HepG2 (cell line): Measurements from ENCODE around the gene MBTPS1. TPM values are rescaled to one million over a fixed set of nuclear protein-coding genes. Genes with fewer than 3 reads are reported as not detected.

Experiments
- ATAC-seq: fragments of 200-7000 bp; cut with Tn5 transposase; 3 replicates; pipeline ENCODE4 v1.9.1; 2020; ENCODE audit warnings: mild to moderate bottlenecking, moderate library complexity
- BruUV-seq: library from RNA; stranded (reverse); fragments of 400-500 nt; replicated peaks from 2 replicates; lab custom pipeline; 2021; lab: Mats Ljungman, UMichigan
- CTCF ChIA-PET: fragments of 300-600 bp; formaldehyde crosslinking; extraction: SDS; loops from one replicate; lab custom pipeline; 2021; ENCODE audit warnings: low total read pairs, inconsistent platforms, low intra/inter-chr PET ratio; lab: Yijun Ruan, JAX
- POLR2A ChIA-PET: fragments of 350-600 bp; sonication (Branson Sonifier 250); formaldehyde crosslinking; loops from one replicate; lab custom pipeline; 2020; ENCODE audit warnings: antibody characterized with exemption, inconsistent platforms; lab: Yijun Ruan, JAX
- DNase-seq: peaks from one replicate; pipeline ENCODE4 v3.0.0-alpha.2; 2015; ENCODE audit warnings: low spot score
- FAIRE-seq: peaks from 3 replicates; lab custom pipeline; 2011; peaks lifted over from hg19 to GRCh38; lab: Jason Lieb, UNC
- H2AFZ ChIP-seq: one replicate; pipeline ENCODE4 v1.6.1; 2011; ENCODE audit warnings: low read length, inconsistent platforms
- H3K27ac ChIP-seq: fragments of 300-600 bp; 3 replicates; pipeline ENCODE4 v1.8.0; 2011; ENCODE audit warnings: mixed run types, mild to moderate bottlenecking, mixed read lengths, low read length, inconsistent platforms; ENCODE audit not compliant: insufficient read depth; ENCODE audit errors: extremely low read length
- H3K27me3 ChIP-seq, 2 experiments: fragments of 200-600 bp in 1 of 2; 2 replicates in 1 of 2; 3 replicates in 1 of 2; pipeline versions ENCODE4 v1.6.0 to v1.8.0; 2011; ENCODE audit warnings: low read length in 2 of 2, mild to moderate bottlenecking in 2 of 2, moderate library complexity in 2 of 2, inconsistent platforms in 1 of 2; ENCODE audit not compliant: insufficient read depth in 2 of 2, control insufficient read depth in 1 of 2
- H3K36me3 ChIP-seq, 2 experiments: fragments of 200-600 bp in 1 of 2; replicated peaks in 1 of 2; 2 replicates in 1 of 2; 3 replicates in 1 of 2; pipeline versions ENCODE4 v1.5.1 to v1.8.0; 2011; ENCODE audit warnings: low read length in 2 of 2, inconsistent platforms in 1 of 2; ENCODE audit not compliant: insufficient read depth in 2 of 2, control insufficient read depth in 1 of 2
- H3K4me1 ChIP-seq: 2 replicates; pipeline ENCODE4 v1.5.1; 2012; ENCODE audit warnings: low read length, inconsistent platforms; ENCODE audit not compliant: insufficient read depth
- H3K4me2 ChIP-seq: 2 replicates; pipeline ENCODE4 v1.6.0; 2011; ENCODE audit warnings: low read depth, low read length, inconsistent platforms
- H3K4me3 ChIP-seq, 3 experiments: fragments of 200-600 bp in 1 of 3; sonication (generic), shearing (Covaris generic) in 1 of 3; replicated peaks in 1 of 3; 2 replicates each; pipeline ENCODE4 v1.5.1; 2011 to 2016; ENCODE audit warnings: low read length in 3 of 3, inconsistent platforms in 2 of 3, low read depth in 2 of 3, mild to moderate bottlenecking in 2 of 3, control low read depth in 1 of 3, mixed read lengths in 1 of 3; ENCODE audit not compliant: insufficient read depth in 1 of 3
- H3K79me2 ChIP-seq: one replicate; pipeline ENCODE4 v1.6.1; 2011; ENCODE audit warnings: low read length, inconsistent platforms; ENCODE audit not compliant: insufficient read depth
- H3K9ac ChIP-seq: 2 replicates; pipeline ENCODE4 v1.6.0; 2011; ENCODE audit warnings: mild to moderate bottlenecking, low read depth, low read length, inconsistent platforms; ENCODE audit not compliant: insufficient read depth
- H3K9me3 ChIP-seq: 2 replicates; pipeline ENCODE4 v1.5.1; 2012; ENCODE audit warnings: mild to moderate bottlenecking, low read length
- H4K20me1 ChIP-seq: 2 replicates; pipeline ENCODE4 v1.6.0; 2011; ENCODE audit warnings: inconsistent platforms, mild to moderate bottlenecking, low read length, moderate library complexity; ENCODE audit not compliant: insufficient read depth
- AGO2 ChIP-seq: fragments of 200-400 bp; formaldehyde crosslinking; optimal IDR thresholded peaks from 2 replicates; pipeline ENCODE3; 2017; ENCODE audit warnings: mild to moderate bottlenecking, low read depth, low read length, moderate library complexity
- CEBPZ ChIP-seq: IDR thresholded peaks from 2 replicates; pipeline ENCODE4 v1.6.1; 2012; ENCODE audit warnings: low read length, improper control_type of control experiment
- GFI1 ChIP-seq: sonication (generic); formaldehyde crosslinking; IDR thresholded peaks from 2 replicates; pipeline ENCODE4 v1.5.0; 2020; ENCODE audit warnings: missing genetic modification reagents, mild to moderate bottlenecking, borderline replicate concordance
- IRX3 ChIP-seq: sonication (generic); formaldehyde crosslinking; IDR thresholded peaks from 2 replicates; pipeline ENCODE4 v1.8.1; 2023; ENCODE audit warnings: mild to moderate bottlenecking, low read depth, missing genetic modification reagents, borderline replicate concordance
- MTA3 ChIP-seq: sonication (generic); formaldehyde crosslinking; IDR thresholded peaks from 2 replicates; pipeline ENCODE4 v1.4.0; 2020; ENCODE audit warnings: missing genetic modification reagents
- PAF1 ChIP-seq: IDR thresholded peaks from 2 replicates; pipeline ENCODE4 v1.6.1; 2016; ENCODE audit warnings: missing genetic modification reagents, missing compliant biosample characterization
- POLR2A ChIP-seq, 2 experiments: IDR thresholded peaks; 2 replicates each; pipeline ENCODE4 v1.6.1; 2011; ENCODE audit warnings: low read depth in 2 of 2, low read length in 2 of 2, mild to moderate bottlenecking in 1 of 2, moderate library complexity in 1 of 2; ENCODE audit not compliant: insufficient read depth in 1 of 2
- RBM22 ChIP-seq: fragments of 200-400 bp; formaldehyde crosslinking; optimal IDR thresholded peaks from 2 replicates; pipeline ENCODE3; 2017; ENCODE audit warnings: mild to moderate bottlenecking, low read length, moderate library complexity
- SATB2 ChIP-seq: sonication (generic); formaldehyde crosslinking; IDR thresholded peaks from 2 replicates; pipeline ENCODE4 v1.5.0; 2020; ENCODE audit warnings: missing genetic modification reagents
- STAT6 ChIP-seq: sonication (generic); formaldehyde crosslinking; IDR thresholded peaks from 2 replicates; pipeline ENCODE4 v1.4.0; 2020; ENCODE audit warnings: missing genetic modification reagents, mild to moderate bottlenecking, borderline replicate concordance
- ZNF570 ChIP-seq: sonication (generic); formaldehyde crosslinking; IDR thresholded peaks from 2 replicates; pipeline ENCODE4 v1.4.0; 2020; ENCODE audit warnings: mild to moderate bottlenecking, missing genetic modification reagents, borderline replicate concordance
- ZNF615 ChIP-seq: sonication (generic); formaldehyde crosslinking; IDR thresholded peaks from 2 replicates; pipeline ENCODE4 v1.5.0; 2020; ENCODE audit warnings: mild to moderate bottlenecking, missing genetic modification reagents, borderline replicate concordance
- ZNF746 ChIP-seq: sonication (generic); formaldehyde crosslinking; IDR thresholded peaks from 2 replicates; pipeline ENCODE4 v1.8.0; 2022; ENCODE audit warnings: mild to moderate bottlenecking, missing genetic modification reagents
- WGBS: methylation state at CpG from one replicate; pipeline ENCODE4 v1.1.6; 2017; ENCODE audit warnings: low lambda C conversion rate; 5-methylcytosine and 5-hydroxymethylcytosine counted together
- in situ Hi-C: cut with HindIII; loops from 2 replicates; pipeline ENCODE4 v1.10.0; 2017; ENCODE audit warnings: low pct_unique_long_range_greater_than_20kb; ENCODE audit not compliant: extremely low pct_ligation_motif_present
- intact Hi-C: fragments of 100-400 bp; cut with micrococcal nuclease; formaldehyde crosslinking; loops from one replicate; pipeline ENCODE4 v1.10.0; 2022; ENCODE audit not compliant: unreplicated experiment
- polyA plus RNA-seq, 8 experiments: library from polyadenylated mRNA; depleted of rRNA in 3 of 8; stranded (reverse) in 7 of 8; unstranded in 1 of 8; fragments of >200 nt; fragmentation: Illumina TruSeq in 4 of 8; extraction: Trizol in 4 of 8; gene quantifications; 2 replicates each; pipeline versions ENCODE4 v1.2.1 to v1.2.3, GENCODE V29; 2011 to 2016; ENCODE audit warnings: low read depth in 4 of 8, missing spikeins in 1 of 8, mixed read lengths in 1 of 8; ENCODE audit not compliant: insufficient read depth in 1 of 8
- total RNA-seq, 5 experiments: library from RNA; depleted of rRNA; stranded (reverse); fragments of >200 nt; fragmentation: Illumina TruSeq; extraction: Trizol; gene quantifications; 2 replicates each; pipeline ENCODE4 v1.2.3, GENCODE V29; 2016; ENCODE audit warnings: low read depth in 1 of 5

The MBTPS1 gene
- total and polyA plus RNA-seq, 2 of the 13 experiments (the other 11 are each of a cell fraction or from before 2014, with no cell fraction given): 56.7 to 91.3 TPM

DNA sequence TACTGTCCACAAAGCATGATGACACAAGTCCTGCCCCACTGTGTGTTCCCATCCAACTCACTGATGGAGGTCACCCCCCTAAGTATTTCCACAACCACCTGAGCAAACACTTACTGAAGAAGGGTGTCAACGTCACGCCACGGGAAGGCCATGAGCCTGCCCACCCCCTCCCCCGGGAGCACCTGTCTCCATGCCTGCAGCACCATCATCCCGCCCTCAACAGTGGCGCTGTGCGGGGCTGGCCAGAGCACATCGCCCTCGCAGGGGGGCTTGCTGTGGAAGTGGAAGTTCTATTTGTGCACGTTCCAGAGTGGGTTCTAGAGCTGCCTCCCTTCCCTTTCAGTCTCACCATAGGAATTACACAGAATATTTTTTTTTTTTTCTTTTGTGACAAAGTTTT is 4.3 kb upstream of the MBTPS1 start:
- Histone ChIP-seq H2AFZ (no peak overlapping the region), H3K4me1 (peaks cover 8% of the 10 kb centered on the region), H4K20me1 (no peaks in the 10 kb centered on the region), H3K9ac (no peak overlapping the region), H3K4me3 (no peak overlapping the region), H3K9me3 (no peaks in the 10 kb centered on the region), H3K27me3 (peaks cover 0 to 3% of the 10 kb centered on the region in 2 experiments; a peak in 1 of 5 replicates), H3K36me3 (peaks cover 9 to 25% of the 10 kb centered on the region in 2 experiments), H3K79me2 (peaks cover 8% of the 10 kb centered on the region), H3K27ac (no peak overlapping the region), H3K4me2 (no peak overlapping the region)
- TF ChIP-seq AGO2 (peak; percentile 45), RBM22 (peak; percentile 33), STAT6 (CRISPR knock-in tag) (no peak)
- POLR2A ChIA-PET: interaction anchor here (6.5 kb wide), 1 partner anchor 18 kb away, joined by 142 read pairs; no protein-coding TSS in a partner anchor
- ATAC-seq: no peak
- no peak for DNase-seq
- intact Hi-C loops: no loop called here
- no peak for FAIRE-seq
- WGBS: 89% methylated on average over 10 of the region's 10 CpGs
- BruUV-seq: no TSS peak
- in situ Hi-C loops: no loop called here
- CTCF ChIA-PET: no interaction called here

DNA sequence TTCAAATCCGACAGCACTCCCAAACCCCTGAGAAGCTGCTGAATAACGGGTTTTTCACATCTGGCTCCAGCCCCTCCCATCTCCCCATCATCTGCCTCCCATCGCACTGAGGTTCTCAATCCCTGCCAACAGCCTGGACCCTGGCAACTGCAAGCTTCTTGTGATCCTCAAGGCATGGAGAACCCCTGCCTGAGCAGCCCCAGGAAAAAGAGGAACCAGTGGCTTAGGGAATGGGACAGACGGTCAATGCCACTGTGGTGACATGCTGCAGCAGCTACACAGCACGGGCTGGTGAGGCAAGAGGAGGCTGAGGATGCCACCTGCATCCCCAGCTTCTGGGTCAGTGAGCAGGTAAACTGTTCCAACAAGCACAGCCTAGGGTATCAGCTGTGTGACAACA is 3.3 kb upstream of the MBTPS1 start:
- no peaks in the 10 kb centered on the region for H3K9me3 ChIP-seq
- POLR2A ChIA-PET: interaction anchor here (6.5 kb wide), 1 partner anchor 19 kb away, joined by 142 read pairs; no protein-coding TSS in a partner anchor
- H3K27me3 ChIP-seq: peaks cover 0 to 3% of the 10 kb centered on the region in 2 experiments; a peak in 1 of 5 replicates
- H2AFZ ChIP-seq: no peak overlapping the region
- CTCF ChIA-PET: no interaction called here
- H3K9ac ChIP-seq: no peak overlapping the region
- no peak for ATAC-seq
- intact Hi-C loops (no loop called here), in situ Hi-C loops (no loop called here)
- H4K20me1 ChIP-seq: no peaks in the 10 kb centered on the region
- peaks cover 18% of the 10 kb centered on the region for H3K79me2 ChIP-seq
- DNase-seq: no peak
- FAIRE-seq: no peak
- H3K4me2 ChIP-seq: no peak overlapping the region
- H3K27ac ChIP-seq: no peak overlapping the region
- H3K4me3 ChIP-seq: no peak overlapping the region
- H3K36me3 ChIP-seq: peaks cover 9 to 25% of the 10 kb centered on the region in 2 experiments
- BruUV-seq: no TSS peak
- H3K4me1 ChIP-seq: peaks cover 14% of the 10 kb centered on the region
- WGBS: 96% methylated on average over 5 of the region's 5 CpGs
- TF ChIP-seq SATB2 (no peak), CEBPZ (no peak), ZNF570 (CRISPR knock-in tag) (no peak), ZNF746 (no peak), IRX3 (CRISPR knock-in tag) (no peak), POLR2A (IDR thresholded peaks at IDR 0.05; ENCODE audit: insufficient read depth in 1 of 2, low read depth in 2 of 2, low read length in 2 of 2) (0 out of 4 replicates have a peak, but pooled peaks of 1 of the 2 experiments have one; percentile 14), ZNF615 (CRISPR knock-in tag) (no peak), GFI1 (CRISPR knock-in tag) (no peak), PAF1 (CRISPR knock-in tag) (0 out of 2 replicates have a peak, but pooled peaks have one; percentile 50), MTA3 (no peak)
